HFF-Myc (cell line): ENCODE results near the gene TAPBPL.
"Not testable (repeated sequence)": the region's sequence is repeated elsewhere in the genome, so short reads cannot be mapped to it uniquely, and the experiment has no call there.

Experiments
- DNase-seq: peaks from one replicate; pipeline ENCODE4 v3.0.0-alpha.2; 2011; ENCODE audit warnings: low read depth; ENCODE audit errors: extremely low read depth
- H3K4me3 ChIP-seq: replicated peaks from 2 replicates; pipeline ENCODE4 v1.5.1; 2011; ENCODE audit warnings: low read depth, mild to moderate bottlenecking, control low read depth, low read length
- TF ChIP-seq, protein P1 (sequence below): IDR thresholded peaks from 2 replicates; pipeline ENCODE4 v1.5.1; 2012; ENCODE audit warnings: mild to moderate bottlenecking, low read depth, low read length, control low read depth; ENCODE audit errors: missing control alignments

TAPBPL gene

DNA sequence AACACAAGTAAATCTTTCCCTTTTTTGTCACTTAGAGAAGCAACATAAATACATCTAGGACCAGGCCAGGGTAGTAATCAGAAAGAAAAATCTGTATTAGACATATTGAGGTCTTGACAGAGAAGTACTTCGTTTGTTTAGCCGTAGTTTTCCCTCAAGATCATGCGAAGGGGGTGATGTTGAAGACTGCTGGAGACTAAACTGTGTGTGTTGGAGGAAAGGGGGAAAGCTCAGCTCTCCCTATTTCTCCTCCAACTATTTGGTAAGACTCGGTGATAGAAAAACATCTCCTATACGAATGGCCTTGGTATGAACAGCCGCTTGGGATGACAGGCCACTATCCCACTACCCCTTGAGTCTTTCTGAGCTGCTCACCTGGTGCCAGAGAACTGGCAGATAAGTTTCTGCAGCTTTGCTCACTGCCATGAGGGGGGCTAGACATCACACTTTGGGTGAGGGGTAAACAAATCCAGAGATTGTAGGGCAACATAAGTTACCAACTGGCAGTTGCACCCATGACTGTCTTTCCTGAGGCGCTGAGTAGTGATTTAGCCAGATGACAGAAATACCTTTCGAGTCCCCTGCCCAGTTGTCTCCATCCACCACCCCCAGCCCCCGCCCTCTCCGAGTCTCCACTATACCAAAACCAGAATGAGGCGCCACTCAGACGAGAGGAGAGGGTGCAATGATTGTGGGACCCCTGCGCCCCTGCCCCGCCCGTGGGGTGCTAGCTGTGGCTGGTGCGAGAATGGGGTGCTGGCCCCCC, 17.9 kb downstream of the TAPBPL start:
- TF ChIP-seq, protein P1, sequence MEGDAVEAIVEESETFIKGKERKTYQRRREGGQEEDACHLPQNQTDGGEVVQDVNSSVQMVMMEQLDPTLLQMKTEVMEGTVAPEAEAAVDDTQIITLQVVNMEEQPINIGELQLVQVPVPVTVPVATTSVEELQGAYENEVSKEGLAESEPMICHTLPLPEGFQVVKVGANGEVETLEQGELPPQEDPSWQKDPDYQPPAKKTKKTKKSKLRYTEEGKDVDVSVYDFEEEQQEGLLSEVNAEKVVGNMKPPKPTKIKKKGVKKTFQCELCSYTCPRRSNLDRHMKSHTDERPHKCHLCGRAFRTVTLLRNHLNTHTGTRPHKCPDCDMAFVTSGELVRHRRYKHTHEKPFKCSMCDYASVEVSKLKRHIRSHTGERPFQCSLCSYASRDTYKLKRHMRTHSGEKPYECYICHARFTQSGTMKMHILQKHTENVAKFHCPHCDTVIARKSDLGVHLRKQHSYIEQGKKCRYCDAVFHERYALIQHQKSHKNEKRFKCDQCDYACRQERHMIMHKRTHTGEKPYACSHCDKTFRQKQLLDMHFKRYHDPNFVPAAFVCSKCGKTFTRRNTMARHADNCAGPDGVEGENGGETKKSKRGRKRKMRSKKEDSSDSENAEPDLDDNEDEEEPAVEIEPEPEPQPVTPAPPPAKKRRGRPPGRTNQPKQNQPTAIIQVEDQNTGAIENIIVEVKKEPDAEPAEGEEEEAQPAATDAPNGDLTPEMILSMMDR: no peak
- peak overlapping the region; percentile 55 for H3K4me3 ChIP-seq
- DNase-seq: no peak

- TF ChIP-seq, protein P1: no peak
- DNase-seq: peak; percentile 87
- peak within 1 kb of the TSS; percentile 55 for H3K4me3 ChIP-seq
Observed at GRCh38 chr12:6470375-6471163, 18.7 kb downstream of the TAPBPL start, which contains the start of gene VAMP1. TSS of gene VAMP1 (minus strand) at chr12:6470677. CDS start at chr12:6470531, 146 bp downstream.

GRCh38 chr12:6471989-6472360, 20.1 kb downstream of the TAPBPL start:
- no peak overlapping the region for H3K4me3 ChIP-seq
- no peak for DNase-seq
- TF ChIP-seq, protein P1: no peak

- TF ChIP-seq, protein P1: no peak
- no peak for DNase-seq
- H3K4me3 ChIP-seq: no peak overlapping the region
Observed at GRCh38 chr12:6472491-6472890, 20.6 kb downstream of the TAPBPL start.

DNA sequence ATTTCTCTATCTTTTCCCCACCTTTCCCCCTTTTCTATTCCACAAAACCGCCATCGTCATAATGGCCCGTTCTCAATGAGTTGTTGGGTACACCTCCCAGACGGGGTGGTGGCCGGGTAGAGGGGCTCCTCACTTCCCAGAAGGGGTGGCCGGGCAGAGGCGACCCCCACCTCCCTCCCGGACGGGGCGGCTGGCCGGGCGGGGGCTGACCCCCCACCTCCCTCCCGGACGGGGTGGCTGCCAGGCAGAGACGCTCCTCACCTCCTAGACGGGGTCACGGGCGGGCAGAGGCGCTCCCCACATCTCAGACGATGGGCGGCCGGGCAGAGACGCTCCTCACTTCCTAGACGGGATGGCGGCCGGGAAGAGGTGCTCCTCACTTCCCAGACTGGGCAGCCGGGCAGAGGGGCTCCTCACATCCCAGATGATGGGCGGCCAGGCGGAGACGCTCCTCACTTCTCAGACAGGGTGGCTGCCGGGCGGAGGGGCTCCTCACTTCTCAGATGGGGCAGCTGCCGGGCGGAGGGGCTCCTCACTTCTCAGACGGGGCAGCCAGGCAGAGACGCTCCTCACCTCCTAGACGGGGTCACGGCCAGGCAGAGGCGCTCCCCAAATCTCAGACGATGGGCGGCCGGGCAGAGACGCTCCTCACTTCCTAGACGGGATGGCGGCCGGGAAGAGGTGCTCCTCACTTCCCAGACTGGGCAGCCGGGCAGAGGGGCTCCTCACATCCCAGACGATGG, 23.6 kb downstream of the TAPBPL start:
- DNase-seq, H3K4me3 ChIP-seq: not testable (repeated sequence)

DNA sequence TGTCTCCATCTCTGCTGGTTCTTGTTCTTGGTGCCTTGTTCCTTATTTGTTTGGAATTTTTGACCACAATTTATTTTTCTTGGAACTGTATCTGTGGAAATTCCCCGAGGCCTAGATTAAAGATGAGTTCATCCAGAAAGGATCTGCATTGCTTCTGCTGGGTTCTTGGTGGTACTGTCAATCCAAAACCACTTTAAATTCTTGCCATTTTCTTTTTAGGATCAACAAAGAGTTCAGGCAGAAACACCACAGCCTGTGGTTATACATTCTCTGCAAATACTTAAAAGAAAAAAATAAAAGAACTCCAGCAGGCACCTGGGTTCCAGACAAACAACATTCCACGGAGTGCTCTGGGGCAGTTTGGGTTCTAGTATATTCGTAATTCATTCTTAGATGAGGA, 24.6 kb downstream of the TAPBPL start:
- TF ChIP-seq, protein P1: no peak
- H3K4me3 ChIP-seq: no peak overlapping the region
- DNase-seq: no peak

DNA sequence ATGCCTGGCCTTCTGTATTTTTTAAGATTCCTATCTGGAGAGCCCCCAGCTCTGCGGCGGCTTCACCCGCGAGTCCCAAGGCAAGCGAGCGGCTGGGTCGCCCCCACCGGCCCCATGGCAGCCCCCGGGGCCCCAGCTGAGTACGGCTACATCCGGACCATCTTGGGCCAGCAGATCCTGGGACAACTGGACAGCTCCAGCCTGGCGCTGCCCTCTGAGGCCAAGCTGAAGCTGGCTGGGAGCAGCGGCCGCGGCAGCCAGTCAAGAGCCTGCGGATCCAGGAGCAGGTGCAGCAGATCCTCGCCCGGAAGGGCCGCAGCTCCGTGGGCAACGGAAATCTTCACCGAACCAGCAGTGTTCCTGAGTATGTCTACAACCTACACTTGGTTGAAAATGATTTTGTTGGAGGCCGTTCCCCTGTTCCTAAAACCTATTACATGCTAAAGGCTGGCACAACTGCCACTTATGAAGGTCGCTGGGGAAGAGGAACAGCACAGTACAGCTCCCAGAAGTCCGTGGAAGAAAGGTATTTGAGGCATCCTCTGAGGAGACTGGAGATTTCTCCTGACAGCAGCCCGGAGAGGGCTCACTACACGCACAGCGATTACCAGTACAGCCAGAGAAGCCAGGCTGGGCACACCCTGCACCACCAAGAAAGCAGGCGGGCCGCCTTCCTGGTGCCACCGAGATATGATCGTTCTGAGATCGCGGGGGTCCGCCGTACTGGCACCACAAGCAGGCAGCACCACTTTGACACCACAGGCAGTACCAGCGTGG, 25.9 kb downstream of the TAPBPL start:
- DNase-seq, H3K4me3 ChIP-seq: not testable (repeated sequence)
